Subcutaneous abdominal adipose tissue (tissue), 5 donors: ENCODE measurements around the gene ITGAE.

Source experiments
- H3K27ac ChIP-seq: one replicate; pipeline ENCODE4 v1.7.0; 2013; ENCODE audit warnings: low read depth, mild to moderate bottlenecking, inconsistent platforms, low read length, moderate library complexity
- H3K27me3 ChIP-seq, 5 donors: one replicate each; pipeline ENCODE4 v1.7.0; 2013; ENCODE audit warnings: low read length in 5 of 5, inconsistent platforms in 1 of 5; ENCODE audit not compliant: control insufficient read depth in 5 of 5, insufficient read depth in 4 of 5
- H3K36me3 ChIP-seq, 5 donors: one replicate each; pipeline ENCODE4 v1.7.0; 2013; ENCODE audit warnings: low read length in 5 of 5; ENCODE audit not compliant: control insufficient read depth in 5 of 5, insufficient read depth in 5 of 5
- H3K4me1 ChIP-seq, 5 donors: one replicate each; pipeline ENCODE4 v1.7.0; 2013; ENCODE audit warnings: low read length in 5 of 5, mild to moderate bottlenecking in 3 of 5, moderate library complexity in 1 of 5; ENCODE audit not compliant: control insufficient read depth in 5 of 5, insufficient read depth in 5 of 5
- H3K4me3 ChIP-seq, 5 donors: one replicate each; pipeline ENCODE4 v1.7.0; 2013; ENCODE audit warnings: low read length in 5 of 5, low read depth in 1 of 5
- H3K9ac ChIP-seq, 5 donors: one replicate each; pipeline ENCODE4 v1.7.0; 2013; ENCODE audit warnings: low read length in 5 of 5, mild to moderate bottlenecking in 4 of 5, moderate library complexity in 3 of 5
- H3K9me3 ChIP-seq, 5 donors: one replicate each; pipeline ENCODE4 v1.7.0; 2013; ENCODE audit warnings: low read length in 5 of 5; ENCODE audit not compliant: control insufficient read depth in 5 of 5
- donor health status: healthy.
- donor health status: healthy.
- donor health status: healthy.
- donor health status: healthy.
- donor health status: healthy.

Gene ITGAE

GRCh38 chr17:3668279-3669084 lies 132.5 kb downstream of the ITGAE start, which contains the start of the genes EMC6 and TAX1BP3:
EMC6 (plus strand) TSS chr17:3668812; CDS start chr17:3669147, 335 bp downstream.
TAX1BP3 (minus strand) TSS chr17:3668578; CDS start chr17:3668526, 52 bp downstream.
- H3K4me1 ChIP-seq: peaks cover 2 to 41% (median 36%) of the 10 kb centered on the region in 5 donors
- no peaks in the 10 kb centered on the region for H3K27me3 ChIP-seq
- peak within 1 kb of the TSS; percentile 85 for H3K27ac ChIP-seq
- H3K36me3 ChIP-seq: peaks cover 0 to 22% (median 16%) of the 10 kb centered on the region in 5 donors
- peak within 1 kb of the TSS; percentile 78 to 96 (median 93) for H3K4me3 ChIP-seq
- H3K9me3 ChIP-seq: no peaks in the 10 kb centered on the region
- peak within 1 kb of the TSS; percentile 50 to 98 (median 95) for H3K9ac ChIP-seq

GRCh38 chr17:3667366-3668278 lies 133.4 kb downstream of the ITGAE start:
- Histone ChIP-seq H3K27me3 (no peaks in the 10 kb centered on the region), H3K9me3 (no peaks in the 10 kb centered on the region), H3K36me3 (peaks cover 0 to 30% (median 21%) of the 10 kb centered on the region in 5 donors), H3K4me1 (peaks cover 2 to 41% (median 36%) of the 10 kb centered on the region in 5 donors), H3K9ac (peak overlapping the region; percentile 50 to 89 (median 78)), H3K4me3 (peak overlapping the region; percentile 70 to 96 (median 93)), H3K27ac (peak overlapping the region; percentile 85)

GRCh38 chr17:3666516-3666915 lies 134.5 kb downstream of the ITGAE start:
- Histone ChIP-seq H3K4me1 (peaks cover 2 to 41% (median 36%) of the 10 kb centered on the region in 5 donors), H3K27me3 (no peaks in the 10 kb centered on the region), H3K4me3 (peak overlapping the region in 2 of 5 donors; percentile 35 to 96), H3K9ac (peak overlapping the region in 1 of 5 donors; percentile 25), H3K36me3 (peaks cover 0 to 33% (median 22%) of the 10 kb centered on the region in 5 donors), H3K9me3 (no peaks in the 10 kb centered on the region), H3K27ac (no peak overlapping the region)

GRCh38 chr17:3665834-3666233 lies 135.2 kb downstream of the ITGAE start:
- no peaks in the 10 kb centered on the region for H3K27me3 ChIP-seq
- no peak overlapping the region for H3K9ac ChIP-seq
- no peaks in the 10 kb centered on the region for H3K9me3 ChIP-seq
- peaks cover 2 to 43% (median 37%) of the 10 kb centered on the region in 5 donors for H3K4me1 ChIP-seq
- H3K27ac ChIP-seq: peak overlapping the region; percentile 29
- peaks cover 0 to 39% (median 26%) of the 10 kb centered on the region in 5 donors for H3K36me3 ChIP-seq
- H3K4me3 ChIP-seq: no peak overlapping the region
